DOHH2 (cell line): ENCODE data around the gene NKX1-2.

ENCODE experiments used
- H3F3A ChIP-seq: fragments of 200-600 bp; sonication (generic), shearing (Covaris generic); 2 replicates; pipeline ENCODE4 v1.6.0; 2016; ENCODE audit warnings: antibody characterized with exemption, mild to moderate bottlenecking; ENCODE audit not compliant: control insufficient read depth, insufficient read depth
- H3K27ac ChIP-seq: fragments of 200-600 bp; sonication (generic); 2 replicates; pipeline ENCODE4 v1.5.1; 2014; ENCODE audit warnings: low read depth, mild to moderate bottlenecking, low read length, moderate library complexity
- H3K27me3 ChIP-seq: fragments of 200-600 bp; sonication (generic); 2 replicates; pipeline ENCODE4 v1.6.1; 2014; ENCODE audit warnings: mild to moderate bottlenecking, low read length, mixed read lengths; ENCODE audit not compliant: control insufficient read depth
- H3K36me3 ChIP-seq: fragments of 200-600 bp; sonication (generic); 2 replicates; pipeline ENCODE4 v1.6.1; 2014; ENCODE audit warnings: mild to moderate bottlenecking, low read length, moderate library complexity, mixed read lengths; ENCODE audit not compliant: control insufficient read depth
- H3K4me1 ChIP-seq: fragments of 200-600 bp; sonication (generic); 2 replicates; pipeline ENCODE4 v1.6.1; 2014; ENCODE audit warnings: mild to moderate bottlenecking, low read length, mixed read lengths; ENCODE audit not compliant: control insufficient read depth
- H3K4me2 ChIP-seq: fragments of 200-600 bp; sonication (generic); 2 replicates; pipeline ENCODE4 v1.6.0; 2014; ENCODE audit warnings: mild to moderate bottlenecking, low read length, moderate library complexity
- H3K4me3 ChIP-seq: fragments of 200-600 bp; sonication (generic); 2 replicates; pipeline ENCODE4 v1.5.1; 2014; ENCODE audit warnings: mild to moderate bottlenecking, low read length, mixed read lengths
- H3K79me2 ChIP-seq: fragments of 200-600 bp; sonication (generic); 2 replicates; pipeline ENCODE4 v1.6.1; 2014; ENCODE audit warnings: mild to moderate bottlenecking, low read length, mixed read lengths; ENCODE audit not compliant: control insufficient read depth
- H3K9me2 ChIP-seq: fragments of 200-600 bp; sonication (generic); replicated peaks from 2 replicates; pipeline ENCODE4 v1.6.1; 2014; ENCODE audit warnings: mild to moderate bottlenecking, low read length, mixed read lengths; ENCODE audit not compliant: control insufficient read depth
- H3K9me3 ChIP-seq: fragments of 200-600 bp; sonication (generic); 2 replicates; pipeline ENCODE4 v1.6.1; 2014; ENCODE audit warnings: antibody characterized with exemption, low read length, mixed read lengths; ENCODE audit not compliant: control insufficient read depth, insufficient read depth
- H4K20me1 ChIP-seq: fragments of 200-600 bp; sonication (generic); 2 replicates; pipeline ENCODE4 v1.6.0; 2014; ENCODE audit warnings: low read depth, mild to moderate bottlenecking, antibody characterized with exemption, low read length, moderate library complexity; ENCODE audit not compliant: control insufficient read depth, insufficient read depth
- EZH2phosphoT487 ChIP-seq: fragments of 200-600 bp; sonication (generic); IDR thresholded peaks from 2 replicates; pipeline ENCODE4 v1.6.1; 2017; ENCODE audit warnings: borderline replicate concordance, mild to moderate bottlenecking, antibody characterized with exemption, low read length, moderate library complexity, mixed read lengths
- TF ChIP-seq, protein P1 (sequence below): fragments of 200-600 bp; sonication (generic); IDR thresholded peaks from one replicate; pipeline ENCODE4 v1.5.1; 2014; ENCODE audit warnings: antibody characterized with exemption, mild to moderate bottlenecking, low read depth, low read length; ENCODE audit not compliant: poor library complexity, severe bottlenecking

The NKX1-2 gene

GRCh38 chr10:124492266-124492665 lies 42.4 kb upstream of the NKX1-2 start:
- no peaks in the 10 kb centered on the region for H3K36me3 ChIP-seq
- no peaks in the 10 kb centered on the region for H3K9me2 ChIP-seq
- H3K27ac ChIP-seq, result no peak overlapping the region
- H3K79me2 ChIP-seq, result no peaks in the 10 kb centered on the region
- 0 out of 2 replicates have a peak, but pooled peaks cover under 1% of the 10 kb centered on the region for H3K9me3 ChIP-seq
- H3K4me1 ChIP-seq, result peaks cover 10% of the 10 kb centered on the region
- no peak overlapping the region for H3K4me3 ChIP-seq
- H3K4me2 ChIP-seq, result no peak overlapping the region
- H4K20me1 ChIP-seq, result no peaks in the 10 kb centered on the region
- no peaks in the 10 kb centered on the region for H3F3A ChIP-seq
- TF ChIP-seq, protein P1, sequence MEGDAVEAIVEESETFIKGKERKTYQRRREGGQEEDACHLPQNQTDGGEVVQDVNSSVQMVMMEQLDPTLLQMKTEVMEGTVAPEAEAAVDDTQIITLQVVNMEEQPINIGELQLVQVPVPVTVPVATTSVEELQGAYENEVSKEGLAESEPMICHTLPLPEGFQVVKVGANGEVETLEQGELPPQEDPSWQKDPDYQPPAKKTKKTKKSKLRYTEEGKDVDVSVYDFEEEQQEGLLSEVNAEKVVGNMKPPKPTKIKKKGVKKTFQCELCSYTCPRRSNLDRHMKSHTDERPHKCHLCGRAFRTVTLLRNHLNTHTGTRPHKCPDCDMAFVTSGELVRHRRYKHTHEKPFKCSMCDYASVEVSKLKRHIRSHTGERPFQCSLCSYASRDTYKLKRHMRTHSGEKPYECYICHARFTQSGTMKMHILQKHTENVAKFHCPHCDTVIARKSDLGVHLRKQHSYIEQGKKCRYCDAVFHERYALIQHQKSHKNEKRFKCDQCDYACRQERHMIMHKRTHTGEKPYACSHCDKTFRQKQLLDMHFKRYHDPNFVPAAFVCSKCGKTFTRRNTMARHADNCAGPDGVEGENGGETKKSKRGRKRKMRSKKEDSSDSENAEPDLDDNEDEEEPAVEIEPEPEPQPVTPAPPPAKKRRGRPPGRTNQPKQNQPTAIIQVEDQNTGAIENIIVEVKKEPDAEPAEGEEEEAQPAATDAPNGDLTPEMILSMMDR, result no peak
- TF ChIP-seq EZH2phosphoT487, result no peak
- H3K27me3 ChIP-seq, result 0 out of 2 replicates have a peak, but pooled peaks cover 2% of the 10 kb centered on the region

DNA sequence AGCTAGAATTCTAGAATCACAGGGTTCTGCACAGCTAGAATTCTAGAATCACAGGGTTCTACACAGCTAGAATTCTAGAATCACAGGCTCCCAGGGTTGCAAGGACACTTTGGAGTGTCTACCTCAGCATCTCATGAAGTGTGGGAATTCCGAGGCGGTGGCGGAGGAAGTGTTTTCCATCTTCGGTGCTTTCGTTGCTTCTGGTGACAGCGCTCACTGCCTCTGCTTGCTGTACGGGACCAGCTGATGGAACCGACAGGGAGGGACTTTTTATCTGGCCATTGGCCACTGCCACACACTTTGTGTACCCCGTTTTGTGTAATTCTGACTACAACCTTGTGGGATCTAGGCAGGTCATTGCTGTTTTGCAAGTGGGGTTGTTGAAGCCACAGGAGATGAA lies 41.3 kb upstream of the NKX1-2 start:
- Histone ChIP-seq H3K4me1 (peaks cover 10% of the 10 kb centered on the region), H3F3A (no peaks in the 10 kb centered on the region), H3K9me3 (0 out of 2 replicates have a peak, but pooled peaks cover 5% of the 10 kb centered on the region), H3K79me2 (no peaks in the 10 kb centered on the region), H3K4me3 (no peak overlapping the region), H3K9me2 (no peaks in the 10 kb centered on the region), H3K4me2 (no peak overlapping the region), H4K20me1 (no peaks in the 10 kb centered on the region), H3K27me3 (0 out of 2 replicates have a peak, but pooled peaks cover 2% of the 10 kb centered on the region), H3K36me3 (no peaks in the 10 kb centered on the region), H3K27ac (no peak overlapping the region)
- TF ChIP-seq, protein P1, result no peak
- no peak for TF ChIP-seq EZH2phosphoT487

- H3K79me2 ChIP-seq, result no peaks in the 10 kb centered on the region
- no peaks in the 10 kb centered on the region for H3K27me3 ChIP-seq
- no peak overlapping the region for H3K27ac ChIP-seq
- H3K9me3 ChIP-seq, result 0 out of 2 replicates have a peak, but pooled peaks cover 5% of the 10 kb centered on the region
- no peaks in the 10 kb centered on the region for H3F3A ChIP-seq
- no peak for TF ChIP-seq EZH2phosphoT487
- TF ChIP-seq, protein P1, result no peak
- no peak overlapping the region for H3K4me2 ChIP-seq
- no peaks in the 10 kb centered on the region for H3K36me3 ChIP-seq
- H3K4me3 ChIP-seq, result no peak overlapping the region
- H3K4me1 ChIP-seq, result peaks cover 7% of the 10 kb centered on the region
- H4K20me1 ChIP-seq, result no peaks in the 10 kb centered on the region
- H3K9me2 ChIP-seq, result no peaks in the 10 kb centered on the region
Observed at GRCh38 chr10:124486635-124487034, 36.8 kb upstream of the NKX1-2 start.
